Endodermal cell (in vitro differentiated cells): Measurements from ENCODE around the gene RNF149. TPM values are rescaled to one million over a fixed set of nuclear protein-coding genes. Genes with fewer than 3 reads are reported as not detected.
"Not testable (repeated sequence)": the region's sequence is repeated elsewhere in the genome, so short reads cannot be mapped to it uniquely, and the experiment has no call there.

ENCODE experiments used
- DNase-seq: peaks from one replicate; pipeline ENCODE4 v3.0.0-alpha.2; 2017
- H3K27ac ChIP-seq: 2 replicates; pipeline ENCODE4 v1.5.1; 2013; ENCODE audit warnings: mild to moderate bottlenecking, low read depth, low read length, moderate library complexity
- H3K27me3 ChIP-seq: 2 replicates; pipeline ENCODE4 v1.6.1; 2013; ENCODE audit warnings: mild to moderate bottlenecking, low read length, moderate library complexity; ENCODE audit not compliant: insufficient read depth, control insufficient read depth, poor library complexity, severe bottlenecking
- H3K36me3 ChIP-seq: 2 replicates; pipeline ENCODE4 v1.7.0; 2013; ENCODE audit warnings: mild to moderate bottlenecking, low read length, moderate library complexity; ENCODE audit not compliant: control insufficient read depth, insufficient read depth
- H3K4me1 ChIP-seq: one replicate; pipeline ENCODE4 v1.7.0; 2013; ENCODE audit warnings: low read length; ENCODE audit not compliant: control insufficient read depth, insufficient read depth
- H3K4me3 ChIP-seq: 2 replicates; pipeline ENCODE4 v1.5.1; 2013; ENCODE audit warnings: mild to moderate bottlenecking, low read length, moderate library complexity
- H3K9ac ChIP-seq: 2 replicates; pipeline ENCODE4 v1.6.1; 2013; ENCODE audit warnings: mild to moderate bottlenecking, low read length, moderate library complexity; ENCODE audit not compliant: poor library complexity, severe bottlenecking; ENCODE audit errors: extremely low read depth
- H3K9me3 ChIP-seq: 2 replicates; pipeline ENCODE4 v1.6.1; 2013; ENCODE audit warnings: mild to moderate bottlenecking, low read length, moderate library complexity; ENCODE audit not compliant: control insufficient read depth
- H3K27ac Mint-ChIP-seq: 2 replicates; pipeline ENCODE4 v1.8.0; 2020; ENCODE audit warnings: mixed read lengths
- H3K27me3 Mint-ChIP-seq: 2 replicates; pipeline ENCODE4 v1.8.0; 2021; ENCODE audit warnings: mild to moderate bottlenecking, mixed read lengths; ENCODE audit not compliant: insufficient read depth
- H3K36me3 Mint-ChIP-seq: 2 replicates; pipeline ENCODE4 v1.8.0; 2020; ENCODE audit warnings: low read depth, mixed read lengths
- H3K4me1 Mint-ChIP-seq: 2 replicates; pipeline ENCODE4 v1.8.0; 2020; ENCODE audit warnings: mixed read lengths
- H3K4me3 Mint-ChIP-seq: 2 replicates; pipeline ENCODE4 v1.8.0; 2020; ENCODE audit warnings: mild to moderate bottlenecking, moderate library complexity, mixed read lengths
- H3K9me3 Mint-ChIP-seq: 2 replicates; pipeline ENCODE4 v1.8.0; 2020; ENCODE audit warnings: mild to moderate bottlenecking, mixed read lengths
- WGBS, 2 experiments: methylation state at CpG; one replicate each; pipeline versions ENCODE4 v1.1.5 to v1.1.7; 2013; ENCODE audit warnings: missing lambda C conversion rate in 2 of 2, mixed read lengths in 1 of 2; ENCODE audit not compliant: insufficient coverage in 1 of 2, insufficient read length in 1 of 2; 5-methylcytosine and 5-hydroxymethylcytosine counted together
- total RNA-seq, 2 donors: library from RNA; stranded (reverse); fragmentation: NEBNext Ultra II Directional in 1 of 2; extraction: Animal tissue kit (Norgen Biotek cat#: 25700) in 1 of 2; gene quantifications; 2 replicates in 1 of 2; 3 replicates in 1 of 2; pipeline ENCODE4 v1.2.1, GENCODE V29; 2021
- TF ChIP-seq, protein P1 (sequence below): fragments of 200-600 bp; sonication (generic); conservative IDR thresholded peaks from 2 replicates; pipeline ENCODE4 v1.5.0; 2021; ENCODE audit warnings: antibody characterized with exemption, mild to moderate bottlenecking

Gene RNF149
- total RNA-seq, 2 donors from 2014 or later = 26.4 to 36.3 TPM

GRCh38 chr2:101253013-101253702 lies 55.3 kb downstream of the RNF149 start:
- Mint-ChIP-seq H3K27me3 (no peaks in the 10 kb centered on the region), H3K27ac (peak overlapping the region; percentile 83), H3K4me1 (peaks cover 30% of the 10 kb centered on the region), H3K9me3 (peaks cover 7% of the 10 kb centered on the region), H3K36me3 (peaks cover 20% of the 10 kb centered on the region), H3K4me3 (peak overlapping the region; percentile 77)
- H3K4me1 ChIP-seq = peaks cover 3% of the 10 kb centered on the region
- WGBS, 2 experiments = 0 to 1% methylated on average over 28 to 65 of the region's 65 CpGs
- peak overlapping the region; percentile 85 for H3K4me3 ChIP-seq
- peaks cover 6% of the 10 kb centered on the region for H3K36me3 ChIP-seq
- DNase-seq = peak; percentile 82
- H3K9me3 ChIP-seq = no peaks in the 10 kb centered on the region
- peak overlapping the region; percentile 60 for H3K27ac ChIP-seq
- H3K9ac ChIP-seq = peak overlapping the region; percentile 57
- TF ChIP-seq, protein P1, sequence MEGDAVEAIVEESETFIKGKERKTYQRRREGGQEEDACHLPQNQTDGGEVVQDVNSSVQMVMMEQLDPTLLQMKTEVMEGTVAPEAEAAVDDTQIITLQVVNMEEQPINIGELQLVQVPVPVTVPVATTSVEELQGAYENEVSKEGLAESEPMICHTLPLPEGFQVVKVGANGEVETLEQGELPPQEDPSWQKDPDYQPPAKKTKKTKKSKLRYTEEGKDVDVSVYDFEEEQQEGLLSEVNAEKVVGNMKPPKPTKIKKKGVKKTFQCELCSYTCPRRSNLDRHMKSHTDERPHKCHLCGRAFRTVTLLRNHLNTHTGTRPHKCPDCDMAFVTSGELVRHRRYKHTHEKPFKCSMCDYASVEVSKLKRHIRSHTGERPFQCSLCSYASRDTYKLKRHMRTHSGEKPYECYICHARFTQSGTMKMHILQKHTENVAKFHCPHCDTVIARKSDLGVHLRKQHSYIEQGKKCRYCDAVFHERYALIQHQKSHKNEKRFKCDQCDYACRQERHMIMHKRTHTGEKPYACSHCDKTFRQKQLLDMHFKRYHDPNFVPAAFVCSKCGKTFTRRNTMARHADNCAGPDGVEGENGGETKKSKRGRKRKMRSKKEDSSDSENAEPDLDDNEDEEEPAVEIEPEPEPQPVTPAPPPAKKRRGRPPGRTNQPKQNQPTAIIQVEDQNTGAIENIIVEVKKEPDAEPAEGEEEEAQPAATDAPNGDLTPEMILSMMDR = no peak
- no peaks in the 10 kb centered on the region for H3K27me3 ChIP-seq

DNA sequence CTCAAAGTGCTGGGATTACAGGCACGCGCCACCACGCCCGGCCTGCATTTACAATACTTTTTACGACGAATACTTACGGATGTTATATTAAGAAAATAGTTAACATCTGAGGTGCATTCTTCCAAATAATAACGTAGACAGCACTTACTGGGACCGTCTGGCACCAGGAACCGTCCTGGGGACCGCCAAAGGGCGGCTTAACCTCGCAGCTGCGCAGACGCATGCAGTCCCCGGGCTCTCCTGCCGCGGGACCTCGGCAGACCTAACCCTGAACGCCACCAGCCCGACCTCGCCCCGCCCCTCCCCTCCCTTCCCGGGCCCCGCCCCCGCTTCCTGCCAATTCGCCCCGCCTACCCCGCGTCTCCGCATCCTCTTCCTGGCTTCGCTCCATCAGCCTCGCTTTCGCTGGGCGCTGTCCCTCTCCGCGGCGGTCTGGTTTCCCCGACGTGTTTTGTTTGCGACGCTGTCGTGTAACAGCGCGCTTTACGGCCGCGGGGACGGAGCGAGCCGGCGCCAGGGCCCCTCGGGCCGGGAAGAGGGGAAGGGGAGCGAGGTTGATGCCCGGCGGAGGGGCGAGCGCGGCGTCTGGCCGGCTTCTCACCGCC lies 56.0 kb downstream of the RNF149 start, which contains the start of gene CNOT11:
TSS of gene CNOT11 (plus strand) at position 479 of the 605 bp plus-strand sequence. CDS start at position 558, 79 bp downstream.
- peaks cover 30% of the 10 kb centered on the region for H3K4me1 Mint-ChIP-seq
- Histone ChIP-seq H3K9ac (peak within 1 kb of the TSS; percentile 68), H3K4me3 (peak within 1 kb of the TSS; percentile 93), H3K27ac (peak within 1 kb of the TSS; percentile 79), H3K9me3 (no peaks in the 10 kb centered on the region), H3K36me3 (peaks cover 1% of the 10 kb centered on the region), H3K4me1 (peaks cover 3% of the 10 kb centered on the region), H3K27me3 (no peaks in the 10 kb centered on the region)
- peaks cover 15% of the 10 kb centered on the region for H3K36me3 Mint-ChIP-seq
- peak within 1 kb of the TSS; percentile 95 for H3K27ac Mint-ChIP-seq
- 0 to 3% methylated on average over 5 to 62 of the region's 63 CpGs for WGBS, 2 experiments
- peak within 1 kb of the TSS; percentile 77 for H3K4me3 Mint-ChIP-seq
- H3K27me3 Mint-ChIP-seq = no peaks in the 10 kb centered on the region
- H3K9me3 Mint-ChIP-seq = peaks cover 7% of the 10 kb centered on the region
- TF ChIP-seq, protein P1 = no peak
- peak; percentile 100 for DNase-seq

GRCh38 chr2:101251844-101252407 lies 56.6 kb downstream of the RNF149 start:
- no peaks in the 10 kb centered on the region for H3K27me3 ChIP-seq
- peaks cover 13% of the 10 kb centered on the region for H3K36me3 Mint-ChIP-seq
- H3K4me1 Mint-ChIP-seq = peaks cover 30% of the 10 kb centered on the region
- H3K27ac ChIP-seq = peak overlapping the region; percentile 79
- peaks cover 7% of the 10 kb centered on the region for H3K9me3 Mint-ChIP-seq
- WGBS, 2 experiments = 11 to 18% methylated on average over 14 to 16 of the region's 16 CpGs
- peak overlapping the region; percentile 95 for H3K27ac Mint-ChIP-seq
- peaks cover 3% of the 10 kb centered on the region for H3K4me1 ChIP-seq
- no peaks in the 10 kb centered on the region for H3K9me3 ChIP-seq
- H3K36me3 ChIP-seq = no peaks in the 10 kb centered on the region
- peak overlapping the region; percentile 77 for H3K4me3 Mint-ChIP-seq
- no peaks in the 10 kb centered on the region for H3K27me3 Mint-ChIP-seq
- H3K4me3 ChIP-seq = peak overlapping the region; percentile 93
- H3K9ac ChIP-seq = peak overlapping the region; percentile 68
- TF ChIP-seq, protein P1 = peak; percentile 83
- DNase-seq = peak; percentile 79

GRCh38 chr2:101251246-101251781 lies 57.2 kb downstream of the RNF149 start:
- peaks cover 12% of the 10 kb centered on the region for H3K36me3 Mint-ChIP-seq
- not testable (repeated sequence) for H3K9ac ChIP-seq, H3K27me3 ChIP-seq, H3K27ac ChIP-seq, H3K36me3 ChIP-seq, H3K9me3 ChIP-seq, H3K27me3 Mint-ChIP-seq, H3K4me1 ChIP-seq, H3K9me3 Mint-ChIP-seq
- peak overlapping the region; percentile 93 for H3K4me3 ChIP-seq
- DNase-seq = peak; percentile 91
- peaks cover 30% of the 10 kb centered on the region for H3K4me1 Mint-ChIP-seq
- 46 to 58% methylated on average over 7 to 10 of the region's 10 CpGs for WGBS, 2 experiments
- peak overlapping the region; percentile 83 for H3K27ac Mint-ChIP-seq
- peak overlapping the region; percentile 77 for H3K4me3 Mint-ChIP-seq
